Parietal lobe (tissue), 1 donor: Measurements from ENCODE around the gene CHCT1. TPM values are rescaled to one million over a fixed set of nuclear protein-coding genes. Genes with fewer than 3 reads are reported as not detected.

Experiments
- total RNA-seq: library from RNA; depleted of rRNA; stranded (reverse); fragments of >200 nt; gene quantifications from one replicate; pipeline ENCODE4 v1.2.3, GENCODE V29; 2014

The CHCT1 gene
- total RNA-seq: not detected

GRCh38 chr17:60422162-60422665 lies at the start of gene CHCT1:
Gene CHCT1, plus strand, starts transcription at chr17:60422489. Its CDS starts 104 bp downstream, at chr17:60422593.

GRCh38 chr17:60392042-60392844 lies 30.0 kb upstream of the CHCT1 start, which contains the start of gene USP32:
Gene USP32, minus strand, starts transcription at chr17:60392133. Its CDS starts 194 bp downstream, at chr17:60391939.

Other genes with a start within 250 kb of the CHCT1 start
- gene USP32, start 30.4 kb upstream of the CHCT1 start, total RNA-seq: 115 TPM
- gene APPBP2, start 103.8 kb downstream of the CHCT1 start, total RNA-seq: 66.4 TPM
- gene PPM1D, start 177.7 kb downstream of the CHCT1 start, total RNA-seq: 14.4 TPM